Body of pancreas (tissue), 4 donors: ENCODE data around the gene DENND2A. TPM values are rescaled to one million over a fixed set of nuclear protein-coding genes. Genes with fewer than 3 reads are reported as not detected.

ENCODE experiments used
- ATAC-seq: fragments of 150-250 bp; one replicate; pipeline ENCODE4 v1.9.1; 2016
- DNase-seq, 4 donors: peaks; one replicate each; pipeline ENCODE4 v3.0.0-alpha.2; 2019
- H3K27ac ChIP-seq, 4 donors: fragments of 200-600 bp; sonication (generic); 1 replicate in 3 of 4; 2 replicates in 1 of 4; pipeline versions ENCODE4 v1.5.1 to v1.6.1; 2016 to 2019; ENCODE audit warnings: mild to moderate bottlenecking in 1 of 4, mixed read lengths in 1 of 4, moderate library complexity in 1 of 4
- H3K27me3 ChIP-seq, 2 donors: fragments of 200-600 bp; sonication (generic); one replicate each; pipeline ENCODE4 v1.6.0; 2016; ENCODE audit warnings: mild to moderate bottlenecking in 1 of 2
- H3K36me3 ChIP-seq, 2 donors: fragments of 200-600 bp; sonication (generic); replicated peaks in 1 of 2; 2 replicates each; pipeline ENCODE4 v1.5.1; 2016; ENCODE audit warnings: low read depth in 2 of 2; ENCODE audit not compliant: insufficient read depth in 1 of 2
- H3K4me1 ChIP-seq: fragments of 200-600 bp; sonication (generic); one replicate; pipeline ENCODE4 v1.6.0; 2016
- H3K4me3 ChIP-seq, 2 donors: fragments of 200-600 bp; sonication (generic); 1 replicate in 1 of 2; 2 replicates in 1 of 2; pipeline ENCODE4 v1.5.1; 2016 to 2019
- H3K9me3 ChIP-seq, 3 donors: fragments of 200-600 bp; sonication (generic); 1 replicate in 2 of 3; 2 replicates in 1 of 3; pipeline ENCODE4 v1.5.1; 2016
- POLR2A ChIP-seq, 3 donors: fragments of 450-650 bp; IDR thresholded peaks; one replicate each; pipeline ENCODE4 v1.6.1; 2016; ENCODE audit warnings: antibody characterized with exemption in 3 of 3, mild to moderate bottlenecking in 2 of 3
- WGBS, 2 donors: methylation state at CpG; one replicate each; pipeline ENCODE4 v1.1.5; 2017; 5-methylcytosine and 5-hydroxymethylcytosine counted together
- intact Hi-C: fragments of 100-400 bp; cut with DNase I; formaldehyde crosslinking; loops from one replicate; pipeline ENCODE4 v1.15.1; 2023
- total RNA-seq, 2 donors: library from RNA; depleted of rRNA; stranded (reverse); fragments of >200 nt; gene quantifications; one replicate each; pipeline ENCODE4 v1.1.0, GENCODE V29; 2016
- TF ChIP-seq, protein P1 (sequence below), 7 experiments: fragments of 450-650 bp in 4 of 7; fragments of 200-600 bp in 3 of 7; sonication (generic) in 3 of 7; IDR thresholded peaks; one replicate each; pipeline ENCODE4 v1.5.1; 2016 to 2019; ENCODE audit warnings: antibody characterized with exemption in 7 of 7

The DENND2A gene
- total RNA-seq, 2 donors from 2014 or later, result 2.6 to 7.3 TPM

DNA sequence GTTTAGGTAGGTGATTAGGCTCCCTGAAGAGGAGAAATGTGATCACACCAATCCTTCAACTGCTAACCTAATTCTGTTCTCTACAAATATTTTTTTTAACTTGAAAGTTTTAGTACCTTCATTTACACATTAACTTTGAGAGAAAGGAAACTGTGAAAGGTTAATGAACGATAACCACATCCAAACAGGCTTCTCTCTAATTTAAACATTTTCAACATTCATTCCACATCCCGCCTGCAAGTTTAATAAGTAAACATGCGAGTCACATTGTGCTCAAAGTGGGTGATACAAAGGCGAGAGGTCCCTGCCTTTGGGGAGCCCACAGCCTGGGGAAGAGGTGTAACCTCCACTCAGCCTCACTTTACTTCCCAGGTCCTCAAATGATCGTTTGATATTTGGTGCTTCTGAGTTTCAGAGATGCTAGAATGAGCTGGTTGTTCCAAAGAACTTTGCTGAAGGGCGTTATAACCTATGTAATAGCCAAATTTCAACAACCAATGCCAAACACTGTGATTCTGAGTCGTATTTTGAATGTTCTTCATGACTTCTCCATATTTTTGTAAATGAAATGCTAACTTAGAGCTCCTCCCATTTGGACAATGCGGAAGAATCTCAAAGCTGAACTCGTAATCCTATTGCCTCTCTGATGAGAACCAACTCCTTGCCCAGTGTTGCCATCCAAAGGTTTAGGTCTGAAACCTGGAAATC lies 47.5 kb downstream of the DENND2A start:
- H3K4me1 ChIP-seq, result no peaks in the 10 kb centered on the region
- no peak overlapping the region for H3K4me3 ChIP-seq
- intact Hi-C loops, result no loop called here
- DNase-seq, result no peak
- H3K27me3 ChIP-seq, result no peaks in the 10 kb centered on the region
- no peak for ATAC-seq
- H3K27ac ChIP-seq, result no peak overlapping the region
- no peaks in the 10 kb centered on the region for H3K9me3 ChIP-seq
- no peaks in the 10 kb centered on the region for H3K36me3 ChIP-seq
- WGBS, 2 donors, result 59 to 62% methylated on average over 9 of the region's 9 CpGs
- TF ChIP-seq, protein P1, sequence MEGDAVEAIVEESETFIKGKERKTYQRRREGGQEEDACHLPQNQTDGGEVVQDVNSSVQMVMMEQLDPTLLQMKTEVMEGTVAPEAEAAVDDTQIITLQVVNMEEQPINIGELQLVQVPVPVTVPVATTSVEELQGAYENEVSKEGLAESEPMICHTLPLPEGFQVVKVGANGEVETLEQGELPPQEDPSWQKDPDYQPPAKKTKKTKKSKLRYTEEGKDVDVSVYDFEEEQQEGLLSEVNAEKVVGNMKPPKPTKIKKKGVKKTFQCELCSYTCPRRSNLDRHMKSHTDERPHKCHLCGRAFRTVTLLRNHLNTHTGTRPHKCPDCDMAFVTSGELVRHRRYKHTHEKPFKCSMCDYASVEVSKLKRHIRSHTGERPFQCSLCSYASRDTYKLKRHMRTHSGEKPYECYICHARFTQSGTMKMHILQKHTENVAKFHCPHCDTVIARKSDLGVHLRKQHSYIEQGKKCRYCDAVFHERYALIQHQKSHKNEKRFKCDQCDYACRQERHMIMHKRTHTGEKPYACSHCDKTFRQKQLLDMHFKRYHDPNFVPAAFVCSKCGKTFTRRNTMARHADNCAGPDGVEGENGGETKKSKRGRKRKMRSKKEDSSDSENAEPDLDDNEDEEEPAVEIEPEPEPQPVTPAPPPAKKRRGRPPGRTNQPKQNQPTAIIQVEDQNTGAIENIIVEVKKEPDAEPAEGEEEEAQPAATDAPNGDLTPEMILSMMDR (IDR thresholded peaks at IDR 0.05), result no peak
- TF ChIP-seq POLR2A (IDR thresholded peaks at IDR 0.05), result no peak

GRCh38 chr7:140591180-140591902 lies 49.3 kb downstream of the DENND2A start:
- no peaks in the 10 kb centered on the region for H3K4me1 ChIP-seq
- TF ChIP-seq POLR2A (IDR thresholded peaks at IDR 0.05), result no peak
- TF ChIP-seq, protein P1 (IDR thresholded peaks at IDR 0.05), result no peak
- H3K4me3 ChIP-seq, result no peak overlapping the region
- no peak overlapping the region for H3K27ac ChIP-seq
- intact Hi-C loops, result no loop called here
- no peaks in the 10 kb centered on the region for H3K36me3 ChIP-seq
- WGBS, 2 donors, result 37 to 55% methylated on average over 3 of the region's 3 CpGs
- H3K9me3 ChIP-seq, result no peaks in the 10 kb centered on the region
- H3K27me3 ChIP-seq, result no peaks in the 10 kb centered on the region
- no peak for DNase-seq
- no peak for ATAC-seq

DNA sequence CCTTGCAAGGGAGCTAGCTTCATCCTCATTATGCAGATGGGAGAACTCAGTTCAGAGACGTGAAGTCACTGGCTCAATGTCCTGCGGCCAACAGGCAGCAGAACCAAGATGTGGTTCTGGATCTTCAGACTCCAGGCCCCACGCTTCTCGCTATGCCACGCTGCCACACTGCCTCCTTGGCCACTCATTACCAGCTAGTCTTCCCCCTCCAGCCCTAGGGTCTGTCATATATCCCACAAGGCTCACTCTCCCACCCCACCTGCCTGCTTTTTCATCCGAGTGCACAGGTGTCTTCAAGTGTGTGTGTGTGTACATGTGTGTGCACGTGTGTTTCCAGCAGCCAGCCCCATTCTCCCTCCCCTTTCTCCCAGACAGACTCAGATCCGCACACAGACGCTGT lies 53.4 kb downstream of the DENND2A start:
- Histone ChIP-seq H3K36me3 (no peaks in the 10 kb centered on the region), H3K4me3 (no peak overlapping the region), H3K27me3 (no peaks in the 10 kb centered on the region), H3K9me3 (no peaks in the 10 kb centered on the region), H3K27ac (no peak overlapping the region), H3K4me1 (no peaks in the 10 kb centered on the region)
- ATAC-seq (no peak), DNase-seq (no peak)
- TF ChIP-seq POLR2A (IDR thresholded peaks at IDR 0.05), result no peak
- TF ChIP-seq, protein P1 (IDR thresholded peaks at IDR 0.05), result no peak
- WGBS, 2 donors, result 86 to 87% methylated on average over 9 of the region's 9 CpGs
- intact Hi-C loops, result no loop called here

DNA sequence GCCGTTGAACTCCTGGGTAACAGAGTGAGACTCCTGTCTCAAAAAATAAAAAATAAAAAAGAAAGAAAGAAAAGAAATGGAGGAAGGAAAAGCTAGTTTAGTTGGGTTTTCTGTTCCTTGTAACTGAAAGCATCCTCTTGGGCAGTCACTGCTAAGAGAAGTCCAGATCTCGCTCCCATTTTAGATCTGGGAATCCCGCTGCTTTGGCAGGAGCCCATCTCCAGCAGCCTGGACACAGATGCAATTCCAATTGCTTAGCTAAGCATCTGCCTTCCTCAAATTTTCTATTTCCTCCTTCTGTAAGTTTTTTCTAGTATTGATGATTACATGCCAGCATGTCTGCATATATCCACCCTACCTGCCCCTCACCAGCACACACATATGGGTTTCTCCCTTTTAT lies 54.1 kb downstream of the DENND2A start:
- WGBS, 2 donors, result 74 to 87% methylated on average over 3 of the region's 3 CpGs
- Histone ChIP-seq H3K36me3 (no peaks in the 10 kb centered on the region), H3K4me3 (no peak overlapping the region), H3K27ac (no peak overlapping the region), H3K9me3 (no peaks in the 10 kb centered on the region), H3K27me3 (no peaks in the 10 kb centered on the region), H3K4me1 (no peaks in the 10 kb centered on the region)
- TF ChIP-seq POLR2A (IDR thresholded peaks at IDR 0.05), result no peak
- TF ChIP-seq, protein P1 (IDR thresholded peaks at IDR 0.05), result no peak
- ATAC-seq (no peak), DNase-seq (no peak)
- intact Hi-C loops, result no loop called here
